SK-N-SH treated with all-trans-retinoic acid at 6 μM for 48 hours (cell line): ENCODE results near the gene NBEA.

Source experiments
- RARB ChIP-seq: fragments of 250-450 bp; sonication (Bioruptor Pico); IDR thresholded peaks from 2 replicates; pipeline ENCODE4 v1.8.0; 2021; ENCODE audit warnings: mild to moderate bottlenecking, moderate library complexity
- TF ChIP-seq, protein P1 (sequence below): fragments of 250-450 bp; sonication (Bioruptor Pico); IDR thresholded peaks from 2 replicates; pipeline ENCODE4 v1.5.1; 2021; ENCODE audit warnings: mild to moderate bottlenecking, moderate library complexity
- TF ChIP-seq, protein P2 (sequence below): fragments of 250-450 bp; sonication (Bioruptor Pico); IDR thresholded peaks from 2 replicates; pipeline ENCODE4 v1.5.1; 2020; ENCODE audit warnings: low read depth, mild to moderate bottlenecking, moderate library complexity
- TF ChIP-seq, protein P3 (sequence below): fragments of 250-450 bp; sonication (Bioruptor Pico); IDR thresholded peaks from 2 replicates; pipeline ENCODE4 v1.8.0; 2020; ENCODE audit warnings: mild to moderate bottlenecking, moderate library complexity, borderline replicate concordance
- TF ChIP-seq, protein P4 (sequence below): fragments of 250-450 bp; sonication (Bioruptor Pico); IDR thresholded peaks from 2 replicates; pipeline ENCODE4 v1.8.0; 2021; ENCODE audit warnings: low read depth, mild to moderate bottlenecking, moderate library complexity, borderline replicate concordance

DNA sequence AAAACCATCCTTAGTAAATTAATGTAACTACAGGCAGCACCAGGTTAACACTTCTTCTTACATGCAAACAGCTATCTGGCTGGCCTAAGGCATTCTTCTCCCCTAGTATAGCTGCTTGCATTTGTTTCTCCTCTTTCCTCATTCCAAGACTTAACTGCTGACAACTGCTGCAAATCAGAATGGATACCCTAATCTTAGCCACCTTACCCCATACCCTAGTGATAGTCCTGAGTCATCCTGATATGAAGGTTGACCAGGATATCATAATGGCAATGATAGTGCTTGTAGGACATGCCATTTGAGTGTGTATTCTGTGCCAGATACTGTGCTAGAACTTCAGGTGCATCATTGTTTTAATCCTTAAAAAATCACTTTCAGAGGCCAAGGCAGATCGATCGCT is 672.6 kb downstream of the NBEA start:
- TF ChIP-seq, protein P1, sequence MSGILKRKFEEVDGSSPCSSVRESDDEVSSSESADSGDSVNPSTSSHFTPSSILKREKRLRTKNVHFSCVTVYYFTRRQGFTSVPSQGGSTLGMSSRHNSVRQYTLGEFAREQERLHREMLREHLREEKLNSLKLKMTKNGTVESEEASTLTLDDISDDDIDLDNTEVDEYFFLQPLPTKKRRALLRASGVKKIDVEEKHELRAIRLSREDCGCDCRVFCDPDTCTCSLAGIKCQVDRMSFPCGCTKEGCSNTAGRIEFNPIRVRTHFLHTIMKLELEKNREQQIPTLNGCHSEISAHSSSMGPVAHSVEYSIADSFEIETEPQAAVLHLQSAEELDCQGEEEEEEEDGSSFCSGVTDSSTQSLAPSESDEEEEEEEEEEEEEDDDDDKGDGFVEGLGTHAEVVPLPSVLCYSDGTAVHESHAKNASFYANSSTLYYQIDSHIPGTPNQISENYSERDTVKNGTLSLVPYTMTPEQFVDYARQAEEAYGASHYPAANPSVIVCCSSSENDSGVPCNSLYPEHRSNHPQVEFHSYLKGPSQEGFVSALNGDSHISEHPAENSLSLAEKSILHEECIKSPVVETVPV: no peak
- TF ChIP-seq, protein P2, sequence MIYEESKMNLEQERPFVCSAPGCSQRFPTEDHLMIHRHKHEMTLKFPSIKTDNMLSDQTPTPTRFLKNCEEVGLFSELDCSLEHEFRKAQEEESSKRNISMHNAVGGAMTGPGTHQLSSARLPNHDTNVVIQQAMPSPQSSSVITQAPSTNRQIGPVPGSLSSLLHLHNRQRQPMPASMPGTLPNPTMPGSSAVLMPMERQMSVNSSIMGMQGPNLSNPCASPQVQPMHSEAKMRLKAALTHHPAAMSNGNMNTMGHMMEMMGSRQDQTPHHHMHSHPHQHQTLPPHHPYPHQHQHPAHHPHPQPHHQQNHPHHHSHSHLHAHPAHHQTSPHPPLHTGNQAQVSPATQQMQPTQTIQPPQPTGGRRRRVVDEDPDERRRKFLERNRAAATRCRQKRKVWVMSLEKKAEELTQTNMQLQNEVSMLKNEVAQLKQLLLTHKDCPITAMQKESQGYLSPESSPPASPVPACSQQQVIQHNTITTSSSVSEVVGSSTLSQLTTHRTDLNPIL: no peak
- TF ChIP-seq, protein P3, sequence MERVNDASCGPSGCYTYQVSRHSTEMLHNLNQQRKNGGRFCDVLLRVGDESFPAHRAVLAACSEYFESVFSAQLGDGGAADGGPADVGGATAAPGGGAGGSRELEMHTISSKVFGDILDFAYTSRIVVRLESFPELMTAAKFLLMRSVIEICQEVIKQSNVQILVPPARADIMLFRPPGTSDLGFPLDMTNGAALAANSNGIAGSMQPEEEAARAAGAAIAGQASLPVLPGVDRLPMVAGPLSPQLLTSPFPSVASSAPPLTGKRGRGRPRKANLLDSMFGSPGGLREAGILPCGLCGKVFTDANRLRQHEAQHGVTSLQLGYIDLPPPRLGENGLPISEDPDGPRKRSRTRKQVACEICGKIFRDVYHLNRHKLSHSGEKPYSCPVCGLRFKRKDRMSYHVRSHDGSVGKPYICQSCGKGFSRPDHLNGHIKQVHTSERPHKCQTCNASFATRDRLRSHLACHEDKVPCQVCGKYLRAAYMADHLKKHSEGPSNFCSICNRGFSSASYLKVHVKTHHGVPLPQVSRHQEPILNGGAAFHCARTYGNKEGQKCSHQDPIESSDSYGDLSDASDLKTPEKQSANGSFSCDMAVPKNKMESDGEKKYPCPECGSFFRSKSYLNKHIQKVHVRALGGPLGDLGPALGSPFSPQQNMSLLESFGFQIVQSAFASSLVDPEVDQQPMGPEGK (CRISPR knock-in tag): no peak
- TF ChIP-seq, protein P4, sequence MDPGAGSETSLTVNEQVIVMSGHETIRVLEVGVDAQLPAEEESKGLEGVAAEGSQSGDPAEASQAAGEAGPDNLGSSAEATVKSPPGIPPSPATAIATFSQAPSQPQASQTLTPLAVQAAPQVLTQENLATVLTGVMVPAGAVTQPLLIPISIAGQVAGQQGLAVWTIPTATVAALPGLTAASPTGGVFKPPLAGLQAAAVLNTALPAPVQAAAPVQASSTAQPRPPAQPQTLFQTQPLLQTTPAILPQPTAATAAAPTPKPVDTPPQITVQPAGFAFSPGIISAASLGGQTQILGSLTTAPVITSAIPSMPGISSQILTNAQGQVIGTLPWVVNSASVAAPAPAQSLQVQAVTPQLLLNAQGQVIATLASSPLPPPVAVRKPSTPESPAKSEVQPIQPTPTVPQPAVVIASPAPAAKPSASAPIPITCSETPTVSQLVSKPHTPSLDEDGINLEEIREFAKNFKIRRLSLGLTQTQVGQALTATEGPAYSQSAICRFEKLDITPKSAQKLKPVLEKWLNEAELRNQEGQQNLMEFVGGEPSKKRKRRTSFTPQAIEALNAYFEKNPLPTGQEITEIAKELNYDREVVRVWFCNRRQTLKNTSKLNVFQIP (CRISPR knock-in tag): no peak
- TF ChIP-seq RARB (CRISPR knock-in tag): no peak
